Aorta (tissue), 5 donors: ENCODE results near the gene SCGN. TPM values are rescaled to one million over a fixed set of nuclear protein-coding genes. Genes with fewer than 3 reads are reported as not detected.

ENCODE experiments used
- ATAC-seq: fragments of 200-7000 bp; cut with Tn5 transposase; one replicate; pipeline ENCODE4 v1.9.1; 2022; ENCODE audit warnings: moderate library complexity; ENCODE audit not compliant: low FRiP score
- DNase-seq, 2 donors: peaks; one replicate each; pipeline ENCODE4 v3.0.0-alpha.2; 2020
- H3K27ac ChIP-seq, 2 donors: one replicate each; pipeline ENCODE4 v1.5.1; 2013; ENCODE audit warnings: low read length in 2 of 2, mild to moderate bottlenecking in 2 of 2, moderate library complexity in 2 of 2, control low read depth in 1 of 2, inconsistent platforms in 1 of 2, low read depth in 1 of 2
- H3K27me3 ChIP-seq, 2 donors: one replicate each; pipeline ENCODE4 v1.6.1; 2013; ENCODE audit warnings: control low read depth in 1 of 2, low read length in 1 of 2, mild to moderate bottlenecking in 1 of 2, moderate library complexity in 1 of 2; ENCODE audit not compliant: insufficient read depth in 2 of 2, control insufficient read depth in 1 of 2
- H3K36me3 ChIP-seq, 2 donors: one replicate each; pipeline ENCODE4 v1.6.1; 2013; ENCODE audit warnings: control low read depth in 1 of 2, low read length in 1 of 2, mild to moderate bottlenecking in 1 of 2; ENCODE audit not compliant: insufficient read depth in 2 of 2, control insufficient read depth in 1 of 2
- H3K4me1 ChIP-seq, 2 donors: one replicate each; pipeline ENCODE4 v1.6.1; 2013; ENCODE audit warnings: low read length in 2 of 2, control low read depth in 1 of 2, mild to moderate bottlenecking in 1 of 2, moderate library complexity in 1 of 2; ENCODE audit not compliant: insufficient read depth in 2 of 2, control insufficient read depth in 1 of 2
- H3K4me3 ChIP-seq, 2 donors: one replicate each; pipeline ENCODE4 v1.5.1; 2013; ENCODE audit warnings: low read length in 2 of 2, control low read depth in 1 of 2, mild to moderate bottlenecking in 1 of 2
- H3K9me3 ChIP-seq: one replicate; pipeline ENCODE4 v1.6.1; 2013; ENCODE audit warnings: mild to moderate bottlenecking, low read length; ENCODE audit not compliant: control insufficient read depth
- WGBS, 2 donors: extraction: QIAGEN DNeasy Blood & Tissue Kit; methylation state at CpG; one replicate each; pipeline ENCODE4 v1.1.7; 2013; 5-methylcytosine and 5-hydroxymethylcytosine counted together
- intact Hi-C, 2 donors: fragments of 100-400 bp; cut with DNase I; formaldehyde crosslinking; loops; one replicate each; pipeline versions ENCODE4 v1.14.2 to v1.15.0; 2022
- polyA plus RNA-seq, 2 donors: library from polyadenylated mRNA; stranded (reverse); fragments of 200-250 nt; gene quantifications; one replicate each; pipeline ENCODE4 v1.2.3, GENCODE V29; 2013
- total RNA-seq, 2 donors: library from RNA; stranded (reverse); fragmentation: NEBNext Ultra II Directional; extraction: Animal tissue kit (Norgen Biotek cat#: 25700); gene quantifications; one replicate each; pipeline ENCODE4 v1.2.1, GENCODE V29; 2021
- donor health status: healthy with polysubstance abuse.
- donor health status: Bipolar disorder and iron deficiency.
- donor health status: DM: no; HTN: no; CAD: no.
- donor health status: DM: no; HTN: no; CAD: no.
- donor health status: DM: yes; HTN: yes; CAD: no.

Gene SCGN
- total and polyA plus RNA-seq, 4 donors, result 1.1 to 3.1 TPM; not detected in 2

GRCh38 chr6:25715794-25716193 is 63.8 kb downstream of the SCGN start:
- no peaks in the 10 kb centered on the region for H3K27me3 ChIP-seq
- WGBS, 2 donors, result 93 to 98% methylated on average over 4 of the region's 4 CpGs
- H3K36me3 ChIP-seq, result no peaks in the 10 kb centered on the region
- DNase-seq (no peak), ATAC-seq (no peak)
- no peak overlapping the region for H3K4me3 ChIP-seq
- intact Hi-C loops, result loop anchor here (5.0 to 10.0 kb wide), 3 partner anchors 179 to 493 kb away; no protein-coding TSS in a partner anchor
- peaks cover 2% of the 10 kb centered on the region for H3K9me3 ChIP-seq
- H3K27ac ChIP-seq, result no peak overlapping the region
- H3K4me1 ChIP-seq, result no peaks in the 10 kb centered on the region

GRCh38 chr6:25717866-25718740 is 66.1 kb downstream of the SCGN start:
- intact Hi-C loops, result loop anchor here (5.0 to 10.0 kb wide), 3 partner anchors 177 to 496 kb away; no protein-coding TSS in a partner anchor
- Histone ChIP-seq H3K9me3 (peaks cover 4% of the 10 kb centered on the region), H3K27me3 (no peaks in the 10 kb centered on the region), H3K4me1 (no peaks in the 10 kb centered on the region), H3K36me3 (no peaks in the 10 kb centered on the region), H3K4me3 (no peak overlapping the region), H3K27ac (no peak overlapping the region)
- 23 to 33% methylated on average over 6 of the region's 6 CpGs for WGBS, 2 donors
- ATAC-seq (no peak), DNase-seq (no peak)

GRCh38 chr6:25726122-25726911 is 74.3 kb downstream of the SCGN start:
- Histone ChIP-seq H3K9me3 (no peaks in the 10 kb centered on the region), H3K27me3 (no peaks in the 10 kb centered on the region), H3K36me3 (no peaks in the 10 kb centered on the region), H3K4me3 (no peak overlapping the region), H3K27ac (no peak overlapping the region), H3K4me1 (no peaks in the 10 kb centered on the region)
- ATAC-seq, result no peak
- DNase-seq, result no peak
- intact Hi-C loops, result loop anchor here in 1 of 2 donors (10.0 kb wide), 1 partner anchor 158 kb away; no protein-coding TSS in a partner anchor
- WGBS, 2 donors, result 89 to 90% methylated on average over 37 of the region's 37 CpGs

- H3K4me1 ChIP-seq, result no peaks in the 10 kb centered on the region
- WGBS, 2 donors, result 90 to 91% methylated on average over 14 of the region's 14 CpGs
- no peaks in the 10 kb centered on the region for H3K9me3 ChIP-seq
- DNase-seq (no peak), ATAC-seq (no peak)
- H3K27ac ChIP-seq, result no peak overlapping the region
- H3K4me3 ChIP-seq, result no peak overlapping the region
- H3K36me3 ChIP-seq, result no peaks in the 10 kb centered on the region
- H3K27me3 ChIP-seq, result no peaks in the 10 kb centered on the region
- intact Hi-C loops, result loop anchor here in 1 of 2 donors (10.0 kb wide), 1 partner anchor 158 kb away; no protein-coding TSS in a partner anchor
Observed at GRCh38 chr6:25727028-25727427, 75.0 kb downstream of the SCGN start.

- Histone ChIP-seq H3K4me3 (no peak overlapping the region), H3K27ac (no peak overlapping the region), H3K9me3 (no peaks in the 10 kb centered on the region), H3K27me3 (no peaks in the 10 kb centered on the region), H3K36me3 (no peaks in the 10 kb centered on the region), H3K4me1 (no peaks in the 10 kb centered on the region)
- 11 to 19% methylated on average over 3 of the region's 3 CpGs for WGBS, 2 donors
- DNase-seq (no peak), ATAC-seq (no peak)
- intact Hi-C loops, result no loop called here
Observed at GRCh38 chr6:25730907-25731306, 78.9 kb downstream of the SCGN start.

GRCh38 chr6:25731721-25732120 is 79.7 kb downstream of the SCGN start:
- ATAC-seq (no peak), DNase-seq (no peak)
- Histone ChIP-seq H3K36me3 (no peaks in the 10 kb centered on the region), H3K4me3 (no peak overlapping the region), H3K9me3 (no peaks in the 10 kb centered on the region), H3K27me3 (no peaks in the 10 kb centered on the region), H3K27ac (no peak overlapping the region), H3K4me1 (no peaks in the 10 kb centered on the region)
- intact Hi-C loops, result no loop called here
- 7 to 10% methylated on average over 15 of the region's 15 CpGs for WGBS, 2 donors

GRCh38 chr6:25732468-25733198 is 80.6 kb downstream of the SCGN start:
- H3K4me1 ChIP-seq, result no peaks in the 10 kb centered on the region
- ATAC-seq (no peak), DNase-seq (no peak)
- no peaks in the 10 kb centered on the region for H3K27me3 ChIP-seq
- 56 to 64% methylated on average over 30 of the region's 30 CpGs for WGBS, 2 donors
- H3K4me3 ChIP-seq, result no peak overlapping the region
- no peak overlapping the region for H3K27ac ChIP-seq
- peaks cover 1% of the 10 kb centered on the region for H3K9me3 ChIP-seq
- intact Hi-C loops, result no loop called here
- H3K36me3 ChIP-seq, result no peaks in the 10 kb centered on the region

- H3K27me3 ChIP-seq, result no peaks in the 10 kb centered on the region
- H3K9me3 ChIP-seq, result peaks cover 1% of the 10 kb centered on the region
- H3K4me1 ChIP-seq, result no peaks in the 10 kb centered on the region
- no peaks in the 10 kb centered on the region for H3K36me3 ChIP-seq
- intact Hi-C loops, result no loop called here
- H3K27ac ChIP-seq, result no peak overlapping the region
- no peak for DNase-seq
- ATAC-seq, result no peak
- no peak overlapping the region for H3K4me3 ChIP-seq
Observed at GRCh38 chr6:25735261-25735660, 83.2 kb downstream of the SCGN start.
